SU-DHL-6 (cell line): Measurements from ENCODE around the gene NPNT.

Experiments used
- EZH2phosphoT487 ChIP-seq: fragments of 200-600 bp; sonication (generic), shearing (Covaris generic); conservative IDR thresholded peaks from 2 replicates; pipeline ENCODE4 v1.6.1; 2018; ENCODE audit warnings: mild to moderate bottlenecking, antibody characterized with exemption, low read length, moderate library complexity, mixed read lengths
- TF ChIP-seq, protein P1 (sequence below): fragments of 200-600 bp; sonication (generic); IDR thresholded peaks from one replicate; pipeline ENCODE4 v1.5.1; 2017; ENCODE audit warnings: antibody characterized with exemption, mild to moderate bottlenecking, low read length, moderate library complexity; ENCODE audit not compliant: insufficient read depth, poor library complexity, severe bottlenecking

DNA sequence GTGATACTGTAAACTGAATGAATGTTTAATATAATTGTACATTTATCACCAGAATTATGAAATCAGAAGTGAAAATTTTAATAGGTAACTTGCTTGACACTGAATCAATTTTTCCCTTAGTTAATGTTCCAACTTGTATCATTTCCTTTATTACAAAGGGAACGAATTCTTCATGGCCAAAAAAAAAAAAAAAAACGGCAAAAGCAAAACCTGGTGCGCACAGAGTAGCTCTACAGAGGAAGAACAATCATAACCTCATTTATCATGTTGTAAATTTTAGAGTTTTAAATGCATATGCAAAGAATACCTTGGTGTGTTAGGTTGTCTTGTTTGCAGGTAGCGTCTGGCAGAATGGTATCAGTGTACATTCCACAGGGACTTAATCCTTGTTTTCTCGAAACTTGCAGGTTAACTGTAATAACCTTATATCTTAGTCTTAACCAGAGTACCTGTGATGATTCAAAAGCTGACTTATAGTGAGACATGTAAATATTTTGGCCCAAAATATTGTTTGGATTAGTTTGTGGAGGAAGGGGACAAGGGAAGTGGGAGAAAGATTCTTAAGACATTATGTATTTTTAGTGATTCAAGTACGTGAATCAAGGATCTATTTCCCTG, 70.0 kb downstream of the NPNT start:
- no peak for TF ChIP-seq EZH2phosphoT487
- TF ChIP-seq, protein P1, sequence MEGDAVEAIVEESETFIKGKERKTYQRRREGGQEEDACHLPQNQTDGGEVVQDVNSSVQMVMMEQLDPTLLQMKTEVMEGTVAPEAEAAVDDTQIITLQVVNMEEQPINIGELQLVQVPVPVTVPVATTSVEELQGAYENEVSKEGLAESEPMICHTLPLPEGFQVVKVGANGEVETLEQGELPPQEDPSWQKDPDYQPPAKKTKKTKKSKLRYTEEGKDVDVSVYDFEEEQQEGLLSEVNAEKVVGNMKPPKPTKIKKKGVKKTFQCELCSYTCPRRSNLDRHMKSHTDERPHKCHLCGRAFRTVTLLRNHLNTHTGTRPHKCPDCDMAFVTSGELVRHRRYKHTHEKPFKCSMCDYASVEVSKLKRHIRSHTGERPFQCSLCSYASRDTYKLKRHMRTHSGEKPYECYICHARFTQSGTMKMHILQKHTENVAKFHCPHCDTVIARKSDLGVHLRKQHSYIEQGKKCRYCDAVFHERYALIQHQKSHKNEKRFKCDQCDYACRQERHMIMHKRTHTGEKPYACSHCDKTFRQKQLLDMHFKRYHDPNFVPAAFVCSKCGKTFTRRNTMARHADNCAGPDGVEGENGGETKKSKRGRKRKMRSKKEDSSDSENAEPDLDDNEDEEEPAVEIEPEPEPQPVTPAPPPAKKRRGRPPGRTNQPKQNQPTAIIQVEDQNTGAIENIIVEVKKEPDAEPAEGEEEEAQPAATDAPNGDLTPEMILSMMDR = no peak
